ENCODE results near the gene CARD8.

Gene CARD8

DNA sequence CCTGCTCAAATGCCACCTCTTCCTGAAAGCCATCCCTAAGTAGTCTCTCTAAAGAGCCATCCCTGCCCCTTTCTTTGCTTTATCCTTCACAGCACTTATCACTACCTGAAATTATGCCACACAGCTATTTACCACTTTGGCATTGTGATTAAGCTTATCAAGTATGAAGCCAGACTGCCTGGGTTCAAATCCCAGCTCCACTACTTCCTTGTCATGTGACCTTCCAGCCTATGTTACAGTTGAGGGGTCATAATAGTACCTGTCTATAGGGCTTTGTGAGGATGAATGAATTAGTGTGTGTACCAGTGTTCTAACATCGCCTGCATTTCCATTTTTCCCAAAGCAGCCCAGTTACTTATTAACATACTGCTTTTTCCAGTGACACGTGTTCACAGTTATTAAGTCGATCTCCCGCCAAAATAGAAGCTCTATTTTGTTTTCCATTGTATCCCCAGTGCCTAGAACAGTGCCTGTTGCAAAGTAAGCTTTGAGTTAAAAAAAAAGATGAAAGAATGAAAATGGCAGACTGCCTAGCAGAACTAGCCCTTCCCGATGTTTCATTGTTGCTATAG, 52.4 kb downstream of the CARD8 start:
- CTCF ChIA-PET = interaction anchor here (0.6 to 1.2 kb wide), 4 partner anchors 9 to 370 kb away, joined by 3 to 11 read pairs (median 4); no protein-coding TSS in a partner anchor
- no peak for DNase-seq (ENCODE audit: extremely low spot score)
- TF ChIP-seq NFRKB (IDR thresholded peaks at IDR 0.05) (no peak), SUZ12 (IDR thresholded peaks at IDR 0.05) (no peak), SP1 (IDR thresholded peaks at IDR 0.05) (no peak), BHLHE40 (IDR thresholded peaks at IDR 0.05; ENCODE audit: borderline replicate concordance) (no peak), LEF1 (IDR thresholded peaks at IDR 0.05; ENCODE audit: borderline replicate concordance) (no peak), FOXA1 (IDR thresholded peaks at IDR 0.05) (no peak), L3MBTL2 (conservative IDR thresholded peaks at IDR 0.05) (no peak), TARDBP (IDR thresholded peaks at IDR 0.05) (no peak), ELF4 (IDR thresholded peaks at IDR 0.05) (no peak), HDGF (IDR thresholded peaks at IDR 0.05; ENCODE audit: borderline replicate concordance) (no peak)
- TF ChIP-seq, protein P1, sequence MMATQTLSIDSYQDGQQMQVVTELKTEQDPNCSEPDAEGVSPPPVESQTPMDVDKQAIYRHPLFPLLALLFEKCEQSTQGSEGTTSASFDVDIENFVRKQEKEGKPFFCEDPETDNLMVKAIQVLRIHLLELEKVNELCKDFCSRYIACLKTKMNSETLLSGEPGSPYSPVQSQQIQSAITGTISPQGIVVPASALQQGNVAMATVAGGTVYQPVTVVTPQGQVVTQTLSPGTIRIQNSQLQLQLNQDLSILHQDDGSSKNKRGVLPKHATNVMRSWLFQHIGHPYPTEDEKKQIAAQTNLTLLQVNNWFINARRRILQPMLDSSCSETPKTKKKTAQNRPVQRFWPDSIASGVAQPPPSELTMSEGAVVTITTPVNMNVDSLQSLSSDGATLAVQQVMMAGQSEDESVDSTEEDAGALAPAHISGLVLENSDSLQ (IDR thresholded peaks at IDR 0.05) = no peak
- POLR2A ChIA-PET = interaction anchor here (0.6 to 3.6 kb wide), 18 partner anchors 9 to 604 kb away, joined by 3 to 22 read pairs (median 4); partner anchors contain the start of genes CARD8, KDELR1 and PLA2G4C

DNA sequence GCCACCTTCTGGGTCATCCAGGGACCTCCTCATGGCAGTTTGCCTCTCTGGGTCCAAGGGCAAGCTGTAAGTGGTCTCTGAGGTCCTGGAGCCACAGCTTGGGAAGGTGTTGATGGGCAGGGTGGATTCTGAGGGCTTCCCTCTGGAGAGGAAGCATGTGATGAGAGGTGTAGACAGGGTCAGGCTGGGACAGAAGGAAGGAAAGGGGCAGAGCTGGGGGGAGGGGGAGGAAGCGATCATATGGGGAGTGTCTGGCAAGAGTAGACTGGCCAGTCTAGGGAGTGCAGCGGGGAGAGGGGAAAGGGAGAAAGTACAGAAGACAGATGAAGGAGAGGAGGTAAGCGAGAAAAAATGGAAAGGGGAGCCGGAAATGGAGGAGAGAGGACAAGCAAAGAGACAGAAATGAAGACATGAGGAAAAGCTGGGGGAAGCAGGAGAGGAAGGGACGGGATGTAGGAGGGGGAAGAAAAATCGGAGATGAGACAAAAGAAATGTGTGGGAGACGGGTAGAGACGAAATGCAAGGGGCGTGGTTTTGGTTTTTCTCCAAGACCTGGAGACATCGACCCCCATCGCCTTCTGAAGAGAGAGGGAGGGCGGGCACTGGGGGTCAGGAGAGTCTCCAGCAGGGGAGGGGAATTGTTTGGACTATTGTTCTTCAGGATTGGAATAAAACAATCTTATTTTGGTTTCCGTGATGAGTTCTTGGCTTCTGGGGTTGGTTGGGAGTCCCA, 58.6 kb downstream of the CARD8 start:
- POLR2A ChIA-PET = no interaction called here
- no peak for TF ChIP-seq HDGF (IDR thresholded peaks at IDR 0.05; ENCODE audit: borderline replicate concordance)
- TF ChIP-seq ZNF384 (IDR thresholded peaks at IDR 0.05) = no peak
- TF ChIP-seq L3MBTL2 (conservative IDR thresholded peaks at IDR 0.05) = no peak
- TF ChIP-seq SUZ12 (IDR thresholded peaks at IDR 0.05) = no peak
- no peak for DNase-seq (ENCODE audit: extremely low spot score)
- CTCF ChIA-PET = no interaction called here

DNA sequence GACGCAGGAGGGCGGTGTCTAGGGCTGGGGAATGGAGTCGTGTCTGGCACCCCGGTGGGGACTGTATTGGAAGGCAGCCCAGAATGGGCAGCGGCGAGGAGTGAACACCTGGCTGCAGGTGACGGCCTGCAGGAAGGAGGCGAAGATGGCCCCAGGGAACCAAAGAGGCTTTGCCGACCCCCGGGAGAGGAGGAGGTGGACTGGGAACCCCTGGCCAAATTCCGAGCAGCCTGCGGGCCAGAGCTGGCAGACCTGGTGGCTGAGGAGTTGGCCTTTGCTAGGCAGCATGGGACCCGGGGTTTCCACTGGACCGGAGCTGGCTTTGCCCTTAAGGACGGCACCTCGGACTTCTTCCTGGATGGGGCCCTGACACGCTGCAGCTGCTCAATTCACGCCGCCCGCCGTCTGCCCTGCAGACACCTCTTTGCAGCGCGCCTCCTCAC, 59.4 kb downstream of the CARD8 start:
- DNase-seq (ENCODE audit: extremely low spot score) = no peak
- POLR2A ChIA-PET = no interaction called here
- TF ChIP-seq TARDBP (IDR thresholded peaks at IDR 0.05) (no peak), BHLHE40 (IDR thresholded peaks at IDR 0.05; ENCODE audit: borderline replicate concordance) (no peak), LEF1 (IDR thresholded peaks at IDR 0.05; ENCODE audit: borderline replicate concordance) (no peak), ELF4 (IDR thresholded peaks at IDR 0.05) (no peak), FOXA1 (IDR thresholded peaks at IDR 0.05) (no peak), L3MBTL2 (conservative IDR thresholded peaks at IDR 0.05) (no peak), SP1 (IDR thresholded peaks at IDR 0.05) (no peak), CTBP1 (IDR thresholded peaks at IDR 0.05; ENCODE audit: borderline replicate concordance) (no peak), FOXK2 (IDR thresholded peaks at IDR 0.05) (no peak), SUZ12 (IDR thresholded peaks at IDR 0.05) (no peak), ZNF384 (IDR thresholded peaks at IDR 0.05) (no peak), FOXM1 (IDR thresholded peaks at IDR 0.05; ENCODE audit: borderline replicate concordance) (no peak), HDGF (IDR thresholded peaks at IDR 0.05; ENCODE audit: borderline replicate concordance) (no peak), NFRKB (IDR thresholded peaks at IDR 0.05) (no peak)
- TF ChIP-seq, protein P1 (IDR thresholded peaks at IDR 0.05) = no peak
- CTCF ChIA-PET = no interaction called here

DNA sequence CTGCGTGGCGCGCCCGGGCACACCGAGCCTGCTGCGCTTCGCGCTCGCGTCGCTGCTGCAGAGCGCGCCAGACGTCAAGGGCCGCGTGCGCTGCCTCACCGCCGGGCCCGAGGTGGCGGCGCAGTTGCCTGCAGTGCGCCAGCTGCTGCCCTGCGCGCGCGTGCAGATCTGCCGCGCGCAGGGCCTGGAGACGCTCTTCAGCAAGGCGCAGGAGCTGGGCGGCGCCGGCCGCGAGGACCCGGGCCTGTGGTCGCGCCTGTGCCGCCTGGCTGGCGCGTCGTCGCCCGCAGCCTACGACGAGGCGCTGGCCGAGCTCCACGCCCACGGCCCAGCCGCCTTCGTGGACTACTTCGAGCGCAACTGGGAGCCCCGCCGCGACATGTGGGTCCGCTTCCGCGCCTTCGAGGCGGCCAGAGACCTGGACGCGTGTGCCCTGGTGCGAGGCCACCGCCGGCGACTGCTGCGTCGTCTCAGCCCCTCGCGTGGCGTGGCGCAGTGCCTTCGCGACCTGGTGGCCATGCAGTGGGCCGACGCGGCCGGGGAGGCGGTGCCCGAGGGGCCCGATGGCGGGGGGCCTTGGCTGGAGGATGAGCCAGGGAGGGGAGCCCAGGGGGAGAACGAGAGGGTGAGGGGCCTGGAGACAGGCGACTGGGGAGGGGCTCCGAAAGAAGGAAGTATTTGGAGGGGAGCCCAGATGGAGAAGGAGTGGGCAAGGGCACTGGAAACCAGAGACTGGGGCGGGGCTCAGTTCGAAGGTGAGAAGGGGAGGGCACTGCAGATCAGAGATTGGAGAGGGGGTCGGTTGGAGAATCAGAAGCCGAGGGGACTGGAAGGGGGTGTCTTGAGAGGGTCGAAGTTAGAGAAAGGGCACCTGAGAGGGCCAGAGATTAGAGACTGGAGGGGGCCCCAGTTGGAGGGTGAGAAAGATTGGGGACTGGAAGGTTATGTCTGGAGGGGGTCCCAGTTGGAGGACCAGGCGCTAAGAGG, 60.6 kb downstream of the CARD8 start:
- ChIA-PET CTCF (interaction anchor here (1.1 to 1.3 kb wide), 2 partner anchors 8 to 23 kb away, joined by 4 to 11 read pairs; no protein-coding TSS in a partner anchor), POLR2A (interaction anchor here (0.8 kb wide), 1 partner anchor 8 kb away, joined by 4 read pairs; no protein-coding TSS in a partner anchor)
- TF ChIP-seq SUZ12 (IDR thresholded peaks at IDR 0.05) (no peak), FOXM1 (IDR thresholded peaks at IDR 0.05; ENCODE audit: borderline replicate concordance) (no peak), ELF4 (IDR thresholded peaks at IDR 0.05) (no peak), SP1 (IDR thresholded peaks at IDR 0.05) (no peak), TARDBP (IDR thresholded peaks at IDR 0.05) (no peak), BHLHE40 (IDR thresholded peaks at IDR 0.05; ENCODE audit: borderline replicate concordance) (no peak), ARNT (IDR thresholded peaks at IDR 0.05) (no peak), LEF1 (IDR thresholded peaks at IDR 0.05; ENCODE audit: borderline replicate concordance) (no peak), L3MBTL2 (conservative IDR thresholded peaks at IDR 0.05) (no peak), HDGF (IDR thresholded peaks at IDR 0.05; ENCODE audit: borderline replicate concordance) (no peak), NFRKB (IDR thresholded peaks at IDR 0.05) (no peak)
- no peak for DNase-seq (ENCODE audit: extremely low spot score)

DNA sequence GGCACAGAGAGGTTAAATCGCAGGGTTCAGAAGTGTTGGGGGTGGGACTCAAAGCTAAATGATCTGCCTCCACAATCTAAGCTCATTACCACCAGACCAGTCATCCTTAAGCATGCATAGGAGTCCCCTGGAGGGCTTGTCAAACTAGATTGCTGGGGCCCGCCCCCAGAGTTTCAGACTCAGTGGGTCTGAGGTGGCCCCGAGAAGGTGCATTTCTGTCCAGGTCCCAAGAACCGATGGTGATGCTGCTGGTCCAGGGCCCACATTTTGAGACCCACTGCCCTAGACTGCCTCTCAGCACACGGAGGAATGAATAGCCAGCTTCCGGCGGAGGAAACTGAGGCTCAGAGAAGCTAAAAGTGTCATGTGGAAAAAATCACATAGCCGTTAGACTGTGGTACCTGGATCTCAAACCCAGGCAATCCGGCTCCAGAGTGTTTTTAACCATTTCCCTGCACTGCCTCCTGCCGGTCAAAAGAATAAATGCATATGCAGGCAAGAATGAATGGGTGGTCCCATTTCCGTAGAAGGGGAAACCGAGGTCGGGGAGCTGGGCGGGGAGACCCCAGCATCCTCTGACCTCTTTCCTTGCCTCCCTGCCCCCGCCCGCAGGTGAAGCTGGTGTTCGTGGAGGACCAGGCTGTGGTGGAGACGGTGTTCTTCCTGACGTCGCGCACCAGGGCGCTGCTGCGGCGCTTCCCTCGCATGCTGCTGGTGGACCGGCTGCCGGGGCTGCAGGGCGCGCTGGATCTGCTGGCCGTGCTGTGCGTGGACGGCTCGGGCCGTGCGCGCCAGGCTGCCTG, 61.5 kb downstream of the CARD8 start:
- ChIA-PET POLR2A (interaction anchor here (0.8 kb wide), 1 partner anchor 9 kb away, joined by 4 read pairs; no protein-coding TSS in a partner anchor), CTCF (interaction anchor here (1.0 to 1.3 kb wide), 3 partner anchors 9 to 66 kb away, joined by 3 to 11 read pairs (median 4); no protein-coding TSS in a partner anchor)
- DNase-seq (ENCODE audit: extremely low spot score) = peak; percentile 32
- no peak for TF ChIP-seq ARNT (IDR thresholded peaks at IDR 0.05)
- TF ChIP-seq ELF4 (IDR thresholded peaks at IDR 0.05) = no peak
- no peak for TF ChIP-seq SP1 (IDR thresholded peaks at IDR 0.05)
- TF ChIP-seq FOXM1 (IDR thresholded peaks at IDR 0.05; ENCODE audit: borderline replicate concordance) = no peak
- TF ChIP-seq CTBP1 (IDR thresholded peaks at IDR 0.05; ENCODE audit: borderline replicate concordance) = no peak
- no peak for TF ChIP-seq LEF1 (IDR thresholded peaks at IDR 0.05; ENCODE audit: borderline replicate concordance)
- TF ChIP-seq SUZ12 (IDR thresholded peaks at IDR 0.05) = no peak
- no peak for TF ChIP-seq FOXA1 (IDR thresholded peaks at IDR 0.05)
- TF ChIP-seq TARDBP (IDR thresholded peaks at IDR 0.05) = no peak
- no peak for TF ChIP-seq HDGF (IDR thresholded peaks at IDR 0.05; ENCODE audit: borderline replicate concordance)
- no peak for TF ChIP-seq BHLHE40 (IDR thresholded peaks at IDR 0.05; ENCODE audit: borderline replicate concordance)
- no peak for TF ChIP-seq ZNF384 (IDR thresholded peaks at IDR 0.05)
- no peak for TF ChIP-seq FOXK2 (IDR thresholded peaks at IDR 0.05)
- TF ChIP-seq L3MBTL2 (conservative IDR thresholded peaks at IDR 0.05) = no peak
- no peak for TF ChIP-seq NFRKB (IDR thresholded peaks at IDR 0.05)
- TF ChIP-seq, protein P1 (IDR thresholded peaks at IDR 0.05) = no peak

Data from HEK293T (cell line).